ENCODE data around the gene P3H1.
A peak's percentile ranks its signal among the peaks of the same experiment; 100 is the strongest.
"Not testable (repeated sequence)": the region's sequence is repeated elsewhere in the genome, so short reads cannot be mapped to it uniquely, and the experiment has no call there.

Gene P3H1

GRCh38 chr1:42766741-42767509 is at the start of gene P3H1, which contains the start of gene C1orf50:
Gene P3H1, minus strand, starts transcription at chr1:42767028. Its CDS starts 57 bp downstream, at chr1:42766971.
Gene C1orf50, plus strand, starts transcription at chr1:42767249. Its CDS starts 63 bp downstream, at chr1:42767312.
- DNase-seq: peak; percentile 85 to 100 (median 98)

- peak in 1 of 14 donors; percentile 46 for DNase-seq
Observed at GRCh38 chr1:42815941-42816584, 49.2 kb upstream of the P3H1 start.

- DNase-seq: not testable (repeated sequence)
Observed at GRCh38 chr1:42814815-42815214, 48.0 kb upstream of the P3H1 start.

- no peak for DNase-seq
Observed at GRCh38 chr1:42807056-42807668, 40.3 kb upstream of the P3H1 start.

GRCh38 chr1:42806593-42806992 is 39.8 kb upstream of the P3H1 start:
- DNase-seq: no peak

GRCh38 chr1:42806171-42806570 is 39.3 kb upstream of the P3H1 start:
- peak in 1 of 14 donors; percentile 5 for DNase-seq

- DNase-seq: no peak
Observed at GRCh38 chr1:42801832-42802473, 35.1 kb upstream of the P3H1 start.

GRCh38 chr1:42797979-42798378 is 31.2 kb upstream of the P3H1 start:
- no peak for DNase-seq

- no peak for DNase-seq
Observed at GRCh38 chr1:42797414-42797813, 30.6 kb upstream of the P3H1 start.

- no peak for DNase-seq
Observed at GRCh38 chr1:42793824-42794223, 27.0 kb upstream of the P3H1 start.

GRCh38 chr1:42788021-42788420 is 21.2 kb upstream of the P3H1 start:
- DNase-seq: no peak

- no peak for DNase-seq
Observed at GRCh38 chr1:42786097-42786496, 19.3 kb upstream of the P3H1 start.

- peak in 2 of 14 donors; percentile 5 to 17 for DNase-seq
Observed at GRCh38 chr1:42784946-42785693, 18.3 kb upstream of the P3H1 start, which contains the start of gene TMEM269. Gene TMEM269, plus strand, starts transcription at chr1:42784991. Its CDS starts 4,903 bp downstream, at chr1:42789894.

GRCh38 chr1:42784547-42784945 is 17.7 kb upstream of the P3H1 start:
- no peak for DNase-seq

- no peak for DNase-seq
Observed at GRCh38 chr1:42783092-42783491, 16.3 kb upstream of the P3H1 start.

GRCh38 chr1:42780176-42780575 is 13.3 kb upstream of the P3H1 start:
- no peak for DNase-seq

GRCh38 chr1:42779725-42780124 is 12.9 kb upstream of the P3H1 start:
- DNase-seq: no peak

GRCh38 chr1:42777852-42778251 is 11.0 kb upstream of the P3H1 start:
- DNase-seq: peak in 3 of 14 donors; percentile 2 to 12 (median 3)

- DNase-seq: no peak
Observed at GRCh38 chr1:42776502-42776901, 9.7 kb upstream of the P3H1 start.

GRCh38 chr1:42774928-42775526 is 8.2 kb upstream of the P3H1 start:
- no peak for DNase-seq

GRCh38 chr1:42773420-42773819 is 6.6 kb upstream of the P3H1 start:
- DNase-seq: no peak

- DNase-seq: no peak
Observed at GRCh38 chr1:42769811-42770210, 3.0 kb upstream of the P3H1 start.

Data from C1 segment of cervical spinal cord (tissue), 14 donors.